Hippocampal formation (tissue), 2 donors: Measurements from ENCODE around the gene RTP3.
"Not testable (repeated sequence)": the region's sequence is repeated elsewhere in the genome, so short reads cannot be mapped to it uniquely, and the experiment has no call there.

ENCODE experiments used
- DNase-seq, 2 donors: peaks; one replicate each; lab custom pipeline; 2025; lab: John Stamatoyannopoulos, UW

Gene RTP3

DNA sequence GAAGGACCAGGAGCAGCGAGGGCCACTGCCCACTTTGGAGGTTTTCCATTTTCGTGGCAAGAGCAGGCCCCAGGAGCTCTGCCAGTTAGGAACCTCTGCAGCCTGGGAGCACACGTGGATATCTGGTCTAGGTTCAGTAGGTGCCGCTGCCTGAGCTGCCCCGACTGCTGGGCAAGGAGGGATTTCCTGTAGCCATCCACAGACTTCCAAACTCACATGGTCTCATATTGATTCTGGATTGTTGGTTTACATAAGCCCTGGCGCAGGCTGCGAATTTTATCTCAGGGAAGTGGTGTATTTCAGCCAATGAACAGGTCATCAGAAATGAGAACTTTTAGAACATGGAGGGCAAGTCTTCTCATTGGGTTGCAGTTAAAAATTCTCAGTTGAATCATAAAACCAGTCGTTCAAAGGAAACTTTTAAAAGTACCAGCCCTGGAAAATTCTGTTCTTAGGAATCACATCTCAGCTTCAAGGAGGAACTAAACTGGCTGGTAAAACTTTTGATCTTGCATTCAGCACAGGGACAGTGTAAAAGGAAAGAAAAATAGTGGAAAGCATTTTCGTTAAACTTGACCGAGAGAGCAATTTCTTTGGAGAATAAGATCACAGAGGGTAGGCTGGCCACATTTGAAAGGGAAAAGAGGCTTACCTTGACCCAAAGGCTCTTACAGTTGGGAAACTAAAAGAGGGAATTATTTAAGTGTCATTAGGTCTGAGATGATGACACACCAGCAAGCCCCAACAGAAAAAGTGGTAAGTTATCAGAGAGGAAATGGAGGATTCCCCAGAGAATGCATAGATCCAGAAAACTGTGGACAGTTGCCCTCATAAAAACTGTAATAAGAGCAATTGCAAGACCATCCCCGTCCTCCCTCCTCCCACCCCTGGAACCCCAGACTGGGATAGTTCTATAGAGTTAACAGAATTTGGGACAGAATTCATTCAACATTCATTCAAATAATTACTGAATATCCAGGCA lies 6.4 kb upstream of the RTP3 start:
- DNase-seq: no peak

DNA sequence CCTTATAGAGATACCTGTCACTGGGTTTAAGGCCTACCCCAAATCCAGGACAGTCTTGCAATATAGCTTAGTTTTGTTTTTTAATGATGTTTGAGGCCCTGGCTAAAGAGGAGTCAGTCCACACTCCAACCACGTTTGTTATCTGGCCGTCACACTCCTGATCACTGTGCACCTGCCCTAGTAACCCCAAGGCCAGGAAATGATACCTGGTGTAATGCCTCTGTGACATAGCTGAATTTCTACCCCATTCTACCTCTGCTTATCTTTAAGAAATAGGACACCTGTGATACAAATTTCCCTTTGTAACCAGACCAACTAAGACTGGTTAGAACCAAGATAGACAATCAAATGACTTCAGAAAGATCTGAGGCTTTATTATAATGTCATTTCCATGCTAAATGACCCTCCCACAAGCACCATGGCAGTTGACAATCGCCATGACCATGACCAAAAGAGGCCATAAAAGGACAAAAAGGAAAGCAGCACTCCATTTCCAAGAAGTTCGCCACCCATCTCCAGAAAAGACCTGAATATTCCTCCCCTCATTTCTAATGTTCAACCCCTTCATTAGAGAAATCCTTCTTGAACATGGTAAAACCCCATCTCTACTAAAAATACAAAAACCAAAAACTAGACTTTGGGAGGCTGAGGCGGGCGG lies 4.8 kb upstream of the RTP3 start:
- no peak for DNase-seq

DNA sequence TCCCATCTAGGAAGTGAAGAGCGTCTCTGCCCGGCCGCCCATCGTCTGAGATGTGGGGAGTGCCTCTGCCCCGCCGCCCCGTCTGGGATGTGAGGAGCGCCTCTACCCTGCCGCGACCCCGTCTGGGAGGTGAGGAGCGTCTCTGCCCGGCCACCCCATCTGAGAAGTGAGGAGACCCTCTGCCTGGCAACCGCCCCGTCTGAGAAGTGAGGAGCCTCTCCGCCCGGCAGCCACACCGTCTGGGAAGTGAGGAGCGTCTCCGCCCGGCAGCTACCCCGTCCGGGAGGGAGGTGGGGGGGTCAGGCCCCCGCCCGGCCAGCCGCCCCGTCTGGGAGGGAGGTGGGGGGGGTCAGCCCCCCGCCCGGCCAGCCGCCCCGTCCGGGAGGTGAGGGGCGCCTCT lies 3.3 kb upstream of the RTP3 start:
- DNase-seq: not testable (repeated sequence)

DNA sequence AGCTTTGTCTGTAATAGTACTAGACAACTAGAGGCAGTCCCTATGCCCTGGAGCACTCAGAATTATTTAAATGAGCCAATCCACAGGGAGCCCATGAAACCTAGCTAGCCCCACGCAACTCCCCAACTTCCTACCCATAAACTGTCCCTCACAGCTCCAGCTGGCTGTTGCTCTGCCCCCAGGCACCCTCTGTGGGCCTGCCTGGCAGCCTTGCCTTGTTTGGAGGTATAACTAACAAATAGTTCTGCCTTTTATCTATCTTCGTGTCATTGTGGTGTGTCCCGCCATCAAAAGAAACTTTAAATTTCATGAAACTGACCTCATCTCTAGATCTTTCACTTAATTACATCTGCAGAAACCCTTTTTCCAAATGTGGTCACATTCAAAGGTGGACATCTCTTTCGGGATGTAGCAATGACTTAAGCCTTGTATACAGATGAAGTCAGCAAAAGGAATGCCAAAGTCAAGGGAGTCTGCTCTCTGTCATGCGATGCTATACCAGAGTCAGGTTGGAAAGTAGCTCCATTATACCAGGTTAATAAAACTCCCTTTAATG lies 1.8 kb upstream of the RTP3 start:
- DNase-seq: no peak

DNA sequence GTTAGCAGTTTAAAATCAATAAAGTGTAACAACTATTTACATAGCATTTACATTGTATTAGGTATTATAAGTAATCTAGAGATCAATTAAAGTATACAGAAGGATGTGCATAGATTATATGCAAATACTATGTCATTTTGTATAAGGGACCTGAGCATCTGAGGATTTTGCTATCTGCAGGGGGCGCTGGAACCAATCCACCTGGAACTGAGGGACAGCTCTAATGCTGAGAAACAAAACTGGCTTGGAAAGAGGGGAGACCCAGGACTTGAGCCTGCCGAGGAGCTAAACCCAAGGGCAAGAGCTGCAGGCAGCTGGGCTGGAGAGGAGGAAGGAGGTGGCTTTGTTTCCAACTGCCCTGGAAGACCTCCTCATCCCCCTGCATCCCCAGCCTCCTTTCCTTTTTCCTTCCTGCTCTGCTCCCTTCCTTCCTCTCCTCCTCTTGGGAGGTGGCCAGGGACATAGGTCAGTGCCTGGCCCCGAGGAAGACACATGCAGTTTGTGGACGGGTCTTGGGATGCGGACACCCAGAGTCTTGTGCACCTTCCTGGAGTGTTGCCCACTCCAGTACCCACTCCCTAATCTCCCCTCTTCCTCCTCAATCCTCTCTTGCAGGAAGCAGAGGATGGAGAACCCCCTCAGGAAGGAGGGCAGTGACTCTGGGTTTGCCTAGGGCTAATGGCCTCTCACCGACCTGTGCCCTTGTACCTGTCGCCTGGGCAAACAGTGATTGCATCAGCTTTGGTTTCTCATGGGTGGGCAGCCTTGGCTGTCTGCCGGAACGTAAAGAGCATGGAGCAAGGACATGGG lies 825 bp upstream of the RTP3 start:
- no peak for DNase-seq

DNA sequence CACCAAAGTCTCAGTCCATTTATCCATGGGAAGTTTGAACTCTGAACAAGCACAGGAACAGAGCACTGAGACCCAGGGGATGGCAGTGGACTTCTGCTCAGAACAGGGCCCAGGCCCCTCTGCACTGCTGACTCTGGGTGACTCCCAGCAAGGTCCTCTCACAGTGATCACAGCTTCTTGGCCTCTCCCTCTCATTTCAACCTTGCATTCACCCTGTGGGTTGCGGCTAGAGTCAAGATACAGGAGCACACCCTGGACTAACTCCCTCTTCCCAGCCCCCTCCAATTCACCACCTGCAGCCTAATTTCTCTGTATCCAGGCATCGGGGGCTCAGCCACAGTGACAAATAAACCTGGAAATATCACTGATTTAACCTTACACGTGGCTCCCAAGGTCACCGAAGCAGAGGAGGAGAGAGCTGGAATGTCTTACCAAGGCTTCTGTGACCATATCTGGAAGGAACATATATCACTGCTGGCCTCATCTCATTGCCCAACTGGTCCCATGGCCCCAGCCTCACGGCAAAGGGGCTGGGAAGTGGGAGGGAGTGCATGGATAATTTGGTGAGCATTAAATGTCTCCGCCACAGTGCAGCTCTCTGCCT lies 1.2 kb downstream of the RTP3 start:
- DNase-seq: no peak

DNA sequence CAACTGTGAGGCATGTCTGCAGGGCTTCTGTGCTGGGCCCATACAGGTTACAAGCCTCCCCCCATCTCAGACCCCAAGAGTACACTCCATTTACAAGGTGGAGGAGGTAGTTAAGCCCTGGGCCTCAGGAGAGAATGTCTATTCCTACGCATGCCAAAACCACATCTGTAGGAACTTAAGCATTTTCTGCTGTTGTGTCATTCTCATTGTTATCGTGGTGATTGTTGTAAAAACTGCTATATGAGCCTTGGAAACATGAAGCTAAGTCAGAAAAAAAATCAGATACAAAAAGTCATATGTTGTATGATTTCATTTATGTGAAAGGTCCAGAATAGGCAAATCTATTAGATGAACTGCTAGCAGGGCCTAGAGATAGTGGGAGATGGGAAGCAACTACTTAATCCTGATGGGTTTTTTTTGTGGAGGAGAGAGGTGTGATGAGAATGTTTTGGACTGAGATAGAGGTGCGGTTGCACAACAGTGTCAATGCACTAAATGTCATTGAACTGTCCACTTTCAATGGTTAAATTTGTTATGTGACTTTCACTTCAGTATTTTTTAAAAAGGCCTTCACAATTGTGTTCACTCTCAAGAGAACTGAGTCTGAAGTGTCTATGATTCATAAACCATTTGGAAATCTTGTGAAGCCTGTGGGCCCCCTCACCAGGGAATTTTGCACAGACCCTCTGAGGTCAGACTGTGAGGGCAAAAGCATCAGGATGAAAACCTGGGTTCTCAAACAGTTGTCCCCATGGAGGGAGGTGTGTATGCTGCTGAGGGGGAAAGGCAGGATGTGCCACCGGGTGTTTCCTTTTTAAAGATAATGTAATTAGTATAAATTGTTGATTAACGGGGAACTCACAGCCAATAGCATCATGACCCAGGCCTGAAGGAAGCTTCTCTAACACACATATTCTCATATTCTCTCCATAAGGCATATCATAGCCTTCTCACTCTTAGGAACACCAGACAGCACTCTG lies 3.2 kb downstream of the RTP3 start:
- no peak for DNase-seq

DNA sequence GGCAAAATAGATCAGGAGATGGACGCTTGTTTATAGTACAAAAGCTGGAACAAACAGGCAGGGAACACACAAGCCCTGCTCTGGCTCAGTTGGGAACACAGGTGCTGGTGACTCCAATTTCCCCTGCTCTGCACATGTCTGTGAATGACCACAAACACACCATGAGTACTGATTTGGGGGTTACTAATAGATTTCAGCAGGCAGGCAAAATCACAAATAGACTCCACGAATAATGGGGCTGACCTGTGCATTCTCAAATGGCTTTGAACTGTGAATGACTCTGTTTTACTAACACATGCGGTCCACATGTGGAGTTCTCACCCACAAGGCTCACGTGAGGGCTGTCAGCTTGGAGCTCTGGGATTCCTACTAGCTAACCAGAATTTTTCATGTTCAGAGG lies 3.9 kb downstream of the RTP3 start:
- DNase-seq: no peak

DNA sequence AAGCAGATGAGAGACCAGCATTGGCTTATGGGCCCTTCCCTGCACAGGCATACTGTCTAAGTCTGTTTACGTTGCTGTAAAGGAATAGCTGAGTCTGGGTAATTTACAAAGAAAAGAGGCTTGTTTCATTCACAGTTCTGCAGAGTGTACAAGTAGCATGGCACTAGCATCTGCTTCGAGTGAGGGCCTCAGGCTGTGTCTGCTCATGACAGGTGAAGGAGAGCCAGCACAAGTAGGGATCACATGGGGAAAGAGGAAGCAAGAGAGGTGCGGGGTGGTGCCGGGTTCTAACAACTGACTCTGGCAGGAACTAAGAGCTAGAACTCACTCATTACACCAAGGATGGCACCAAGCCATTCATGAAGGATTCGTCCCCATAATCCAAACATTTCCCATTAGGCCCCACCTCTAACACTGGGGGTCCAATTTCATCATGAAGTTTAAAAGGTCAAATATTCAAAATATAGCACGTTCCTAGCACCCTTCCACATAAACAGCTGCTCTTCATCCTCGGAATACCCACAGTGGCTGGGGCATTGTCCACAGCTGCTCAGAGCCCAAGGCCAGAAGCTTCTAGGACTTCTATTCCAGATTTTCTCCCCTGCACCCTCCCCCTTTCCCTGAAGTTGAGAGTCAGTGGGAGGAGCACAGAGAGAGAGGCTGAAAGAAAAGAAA lies 5.6 kb downstream of the RTP3 start:
- no peak for DNase-seq

DNA sequence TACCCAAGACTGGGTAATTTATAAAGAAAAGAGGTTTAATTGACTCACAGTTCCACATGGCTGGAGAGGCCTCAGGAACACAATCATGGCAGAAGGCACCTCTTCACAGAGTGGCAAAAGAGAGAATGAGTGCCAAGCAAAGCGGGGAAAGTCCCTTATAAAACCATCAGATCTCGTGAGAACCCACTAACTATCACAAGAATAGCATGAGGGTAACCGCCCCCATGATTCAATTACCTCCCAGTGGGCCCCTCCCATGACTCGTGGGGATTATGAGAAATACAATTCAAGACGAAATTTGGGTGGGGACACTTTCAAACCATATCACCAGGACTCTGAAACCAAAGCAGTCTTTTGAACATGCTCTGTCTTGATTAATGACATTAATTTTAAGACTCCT lies 7.0 kb downstream of the RTP3 start:
- no peak for DNase-seq

DNA sequence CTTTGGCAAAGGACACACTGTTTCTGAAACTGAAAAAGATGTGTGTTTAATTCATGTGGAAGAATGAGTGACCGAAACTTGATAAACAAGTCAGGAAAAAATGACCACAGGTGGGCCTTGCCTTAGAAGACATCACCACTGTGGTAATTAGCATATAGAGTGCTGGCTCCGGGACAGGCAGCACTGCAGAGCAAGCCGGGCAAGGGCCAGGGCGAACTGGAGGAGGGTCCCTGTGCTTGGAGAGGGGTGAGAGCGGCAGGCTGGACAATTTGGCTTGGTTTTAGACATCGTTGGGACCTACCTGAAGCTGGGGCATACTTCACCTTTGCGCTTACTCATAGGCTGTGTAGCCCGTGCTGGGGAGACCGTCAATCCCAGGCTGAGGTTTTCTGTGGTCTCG lies 8.2 kb downstream of the RTP3 start:
- no peak for DNase-seq

DNA sequence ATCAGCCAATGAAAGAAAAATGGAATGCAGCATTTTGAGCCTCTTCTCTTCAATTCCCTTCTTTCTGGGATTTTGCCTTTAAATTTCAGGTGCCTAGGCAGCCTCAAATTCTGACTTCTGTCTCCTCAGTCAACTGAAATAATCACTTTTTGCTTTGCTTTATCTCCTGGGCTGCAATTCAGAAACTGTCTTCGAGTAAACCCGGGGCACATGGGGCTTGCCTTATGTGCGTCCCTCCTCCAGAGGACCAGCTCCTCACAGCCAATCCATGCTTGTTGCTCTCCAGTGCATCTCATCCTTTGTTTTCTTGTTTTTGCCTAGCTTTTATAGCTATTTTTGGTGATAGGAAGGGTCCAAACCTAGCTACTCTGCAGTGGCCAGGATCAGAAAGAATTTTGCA lies 8.8 kb downstream of the RTP3 start:
- DNase-seq: no peak

DNA sequence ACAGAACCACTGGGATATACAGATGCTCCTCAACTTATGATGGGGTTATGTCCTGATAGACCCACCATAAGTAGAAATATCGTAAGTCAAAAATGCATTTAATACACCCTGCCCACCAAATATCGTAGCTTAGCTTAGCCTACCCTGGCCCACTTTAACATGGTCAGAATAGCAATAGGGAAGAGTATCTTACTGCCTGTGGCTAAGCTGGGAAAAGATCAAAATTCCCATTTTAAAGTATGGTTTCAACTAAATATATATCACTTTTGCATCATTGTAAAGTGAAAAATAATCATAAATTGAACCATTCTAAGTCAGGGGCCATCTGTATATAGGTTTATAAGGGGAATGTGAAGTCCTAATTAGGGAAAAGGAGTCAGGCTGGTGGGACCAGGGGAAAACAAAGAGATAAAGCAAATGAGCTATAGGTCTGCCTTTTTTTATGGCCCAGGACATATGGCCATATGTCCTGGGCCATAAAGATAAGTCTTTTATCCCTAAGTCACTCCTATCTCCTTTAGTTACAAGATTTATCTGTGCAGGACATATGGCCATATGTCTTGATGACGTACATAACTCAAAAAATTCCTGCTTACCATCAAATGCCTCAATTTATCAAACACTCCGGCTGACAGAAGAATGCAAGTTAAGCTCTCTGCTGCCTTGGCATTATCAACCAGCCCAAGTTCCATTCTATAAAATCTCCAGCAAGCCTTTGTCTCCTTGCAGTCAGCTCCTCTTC lies 11.2 kb downstream of the RTP3 start:
- no peak for DNase-seq

DNA sequence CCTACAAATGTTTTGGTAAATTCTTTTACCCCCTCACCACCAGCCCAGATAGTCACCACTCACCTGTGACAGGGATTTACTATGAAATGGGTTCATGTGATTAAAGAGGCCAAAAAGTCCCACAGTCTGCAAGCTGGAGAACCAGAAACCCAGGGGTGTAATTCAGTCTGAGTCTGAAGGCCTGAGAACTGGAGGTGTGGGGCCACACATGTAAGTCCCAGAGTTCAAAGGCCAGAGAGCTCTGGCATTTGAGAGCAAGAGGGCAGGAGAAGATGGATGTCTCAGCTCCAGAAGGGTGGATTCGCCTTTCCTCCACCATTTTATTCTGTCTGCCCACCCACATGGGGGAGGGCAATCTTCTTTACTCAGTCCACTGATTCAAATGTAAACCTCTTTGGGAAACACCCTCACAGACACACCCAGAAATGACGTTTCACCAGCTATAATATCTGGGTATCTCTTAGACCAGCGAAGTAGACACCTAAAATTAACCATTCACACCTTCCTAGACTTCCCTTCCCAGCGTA lies 11.9 kb downstream of the RTP3 start:
- DNase-seq: no peak

DNA sequence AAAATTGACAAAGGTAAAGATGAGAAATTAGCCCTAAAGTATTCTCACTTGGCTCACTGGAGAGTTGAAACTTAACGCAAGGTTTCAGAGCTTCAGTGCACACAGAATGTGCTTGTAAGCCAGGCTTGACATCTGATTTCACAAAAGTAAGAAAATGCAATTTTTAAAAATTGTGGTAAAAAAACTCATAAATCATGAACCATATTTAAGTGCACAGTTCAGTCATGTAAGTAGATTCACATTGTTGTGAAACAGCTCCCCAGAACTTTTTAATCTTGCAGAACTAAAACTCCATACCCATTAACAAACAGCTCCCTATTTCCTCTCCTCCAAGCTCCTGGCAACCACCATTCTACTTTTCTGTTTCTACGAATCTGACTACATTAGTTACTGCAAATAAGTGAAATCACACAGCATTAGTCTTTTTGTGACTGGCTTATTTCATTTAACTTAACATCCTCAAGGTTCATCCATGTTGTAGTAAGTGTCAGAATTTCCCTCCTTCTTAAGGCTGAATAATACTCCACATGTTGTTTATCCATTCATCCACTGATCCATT lies 14.5 kb downstream of the RTP3 start:
- no peak for DNase-seq

DNA sequence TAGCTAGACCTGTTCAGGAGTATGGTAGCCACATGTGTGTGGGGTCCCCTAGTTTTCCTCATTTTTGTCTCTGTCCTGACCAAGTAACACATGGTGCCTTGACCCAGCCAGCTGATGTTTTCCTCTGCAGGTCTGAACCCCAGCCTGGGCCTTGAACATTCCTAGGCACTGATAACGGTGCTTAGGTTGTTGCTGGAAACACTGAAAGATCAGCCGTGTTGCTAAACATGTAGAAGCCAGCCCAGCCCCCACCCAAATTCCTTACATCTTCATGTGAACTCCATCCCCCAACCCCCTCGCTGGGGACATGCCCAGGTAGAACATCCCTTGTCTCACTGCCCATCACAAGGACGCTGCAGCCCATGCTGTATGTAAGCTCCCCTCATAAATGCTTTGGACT lies 18.7 kb downstream of the RTP3 start:
- DNase-seq: no peak

DNA sequence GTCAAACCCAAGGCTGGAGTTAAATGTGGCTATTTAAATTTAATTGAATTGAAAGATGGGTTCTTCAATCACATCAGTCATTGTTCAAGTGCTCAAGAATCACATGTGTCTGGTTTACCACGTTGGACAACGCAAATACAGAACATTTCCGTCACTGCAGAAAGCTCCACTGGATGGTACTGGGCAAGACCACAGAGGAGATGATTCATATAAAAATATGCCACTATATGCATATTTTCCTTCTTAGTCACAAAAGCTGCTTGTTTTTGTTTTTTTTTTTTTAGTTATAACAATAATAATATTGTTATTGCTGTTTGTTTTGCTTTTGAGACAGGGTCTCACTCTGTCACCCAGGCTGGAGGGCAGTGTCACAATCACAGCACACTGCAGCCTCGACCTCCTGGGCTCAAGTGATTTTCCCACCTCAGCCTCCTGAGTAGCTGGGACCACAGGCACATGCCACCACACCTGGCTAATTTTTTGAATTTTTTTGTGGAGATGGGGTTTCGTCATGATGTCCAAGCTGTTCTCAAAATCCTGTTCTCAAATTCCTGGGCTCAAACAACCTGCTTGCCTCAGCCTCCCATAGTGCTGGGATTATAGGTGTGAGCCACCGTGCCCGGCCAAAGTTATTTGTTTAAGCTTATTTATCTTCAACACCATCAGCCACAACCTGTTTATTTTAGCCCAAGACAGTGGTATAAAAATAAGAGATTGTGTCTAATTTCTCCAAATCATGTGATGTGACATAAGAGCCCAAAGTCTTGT lies 19.4 kb downstream of the RTP3 start:
- DNase-seq: no peak

DNA sequence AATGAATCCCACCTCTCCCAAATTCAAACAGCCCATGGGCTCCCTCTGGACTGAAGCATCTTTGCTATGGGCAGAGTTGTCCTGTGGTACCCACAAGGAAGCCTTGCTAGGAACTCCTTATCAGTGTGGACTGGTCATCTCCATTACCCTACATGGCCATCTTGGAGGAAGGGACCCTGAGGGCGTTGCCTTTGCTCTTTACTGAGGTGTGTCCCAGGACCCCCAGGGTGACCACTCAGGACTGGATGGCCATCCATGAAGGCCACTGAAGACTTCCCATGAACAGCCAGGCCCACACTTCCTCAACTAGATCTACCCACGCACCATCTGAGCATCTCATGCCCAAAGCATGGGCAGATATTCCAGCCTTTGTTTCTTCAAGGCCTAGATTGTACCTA lies 20.0 kb downstream of the RTP3 start:
- no peak for DNase-seq
